ENCODE results near the gene LRMDA.

LRMDA gene

DNA sequence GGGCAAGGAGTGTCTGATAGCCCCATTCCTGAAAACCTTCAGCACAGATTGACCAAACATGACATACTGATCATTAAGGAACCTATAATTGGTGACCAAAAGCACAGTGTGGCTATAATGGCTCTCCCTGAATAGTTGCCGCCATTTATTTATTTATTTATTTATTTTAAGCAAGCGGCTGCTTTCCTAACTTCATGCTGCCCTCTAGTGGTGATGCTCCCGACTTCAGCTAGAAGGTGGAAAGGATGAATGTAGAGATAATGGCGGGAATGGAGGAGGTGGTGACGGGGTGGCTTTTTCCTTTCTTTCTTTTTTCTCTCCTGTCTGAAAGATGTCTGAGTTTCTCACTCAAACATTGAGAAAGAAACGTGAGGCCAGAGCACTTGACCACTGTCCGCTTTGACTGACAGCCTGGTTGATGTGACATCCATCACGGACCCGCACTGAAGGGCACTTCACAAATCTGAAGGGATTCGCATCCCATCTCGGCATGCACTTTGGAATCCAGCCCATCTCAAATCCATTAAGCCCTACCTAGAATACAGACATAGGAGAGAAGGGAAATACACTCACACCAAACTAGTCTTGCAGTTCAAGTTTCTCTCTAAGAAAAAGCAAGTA is 1116.0 kb downstream of the LRMDA start:
- Histone ChIP-seq H3K4me1 (ENCODE audit: control insufficient read depth, insufficient read depth, low read length) (peaks cover 2% of the 10 kb centered on the region; the same call in 1 of the 2 replicates), H3K27ac (ENCODE audit: extremely low read depth, low read depth, low read length) (no peak overlapping the region), H3K36me3 (ENCODE audit: control insufficient read depth in 2 of 2, insufficient read depth in 1 of 2, low read length in 2 of 2) (no peaks in the 10 kb centered on the region), H3K4me3 (ENCODE audit: low read depth, low read length) (no peak overlapping the region), H3K9me3 (ENCODE audit: control insufficient read depth, insufficient read depth, low read depth, low read length) (no peaks in the 10 kb centered on the region)
- CTCF ChIA-PET, result interaction anchor here (0.7 to 1.5 kb wide), 4 partner anchors 16 to 1152 kb away, joined by 3 read pairs; no protein-coding TSS in a partner anchor
- POLR2A ChIA-PET, result interaction anchor here (0.5 kb wide), 1 partner anchor 369 kb away, joined by 3 read pairs; no protein-coding TSS in a partner anchor
- TF ChIP-seq ZNF16 (tag by site-specific recombination; IDR thresholded peaks at IDR 0.05; ENCODE audit: low read depth), result no peak
- no peak for TF ChIP-seq ZNF138 (tag by site-specific recombination; IDR thresholded peaks at IDR 0.05; ENCODE audit: borderline replicate concordance)
- TF ChIP-seq, protein P1, sequence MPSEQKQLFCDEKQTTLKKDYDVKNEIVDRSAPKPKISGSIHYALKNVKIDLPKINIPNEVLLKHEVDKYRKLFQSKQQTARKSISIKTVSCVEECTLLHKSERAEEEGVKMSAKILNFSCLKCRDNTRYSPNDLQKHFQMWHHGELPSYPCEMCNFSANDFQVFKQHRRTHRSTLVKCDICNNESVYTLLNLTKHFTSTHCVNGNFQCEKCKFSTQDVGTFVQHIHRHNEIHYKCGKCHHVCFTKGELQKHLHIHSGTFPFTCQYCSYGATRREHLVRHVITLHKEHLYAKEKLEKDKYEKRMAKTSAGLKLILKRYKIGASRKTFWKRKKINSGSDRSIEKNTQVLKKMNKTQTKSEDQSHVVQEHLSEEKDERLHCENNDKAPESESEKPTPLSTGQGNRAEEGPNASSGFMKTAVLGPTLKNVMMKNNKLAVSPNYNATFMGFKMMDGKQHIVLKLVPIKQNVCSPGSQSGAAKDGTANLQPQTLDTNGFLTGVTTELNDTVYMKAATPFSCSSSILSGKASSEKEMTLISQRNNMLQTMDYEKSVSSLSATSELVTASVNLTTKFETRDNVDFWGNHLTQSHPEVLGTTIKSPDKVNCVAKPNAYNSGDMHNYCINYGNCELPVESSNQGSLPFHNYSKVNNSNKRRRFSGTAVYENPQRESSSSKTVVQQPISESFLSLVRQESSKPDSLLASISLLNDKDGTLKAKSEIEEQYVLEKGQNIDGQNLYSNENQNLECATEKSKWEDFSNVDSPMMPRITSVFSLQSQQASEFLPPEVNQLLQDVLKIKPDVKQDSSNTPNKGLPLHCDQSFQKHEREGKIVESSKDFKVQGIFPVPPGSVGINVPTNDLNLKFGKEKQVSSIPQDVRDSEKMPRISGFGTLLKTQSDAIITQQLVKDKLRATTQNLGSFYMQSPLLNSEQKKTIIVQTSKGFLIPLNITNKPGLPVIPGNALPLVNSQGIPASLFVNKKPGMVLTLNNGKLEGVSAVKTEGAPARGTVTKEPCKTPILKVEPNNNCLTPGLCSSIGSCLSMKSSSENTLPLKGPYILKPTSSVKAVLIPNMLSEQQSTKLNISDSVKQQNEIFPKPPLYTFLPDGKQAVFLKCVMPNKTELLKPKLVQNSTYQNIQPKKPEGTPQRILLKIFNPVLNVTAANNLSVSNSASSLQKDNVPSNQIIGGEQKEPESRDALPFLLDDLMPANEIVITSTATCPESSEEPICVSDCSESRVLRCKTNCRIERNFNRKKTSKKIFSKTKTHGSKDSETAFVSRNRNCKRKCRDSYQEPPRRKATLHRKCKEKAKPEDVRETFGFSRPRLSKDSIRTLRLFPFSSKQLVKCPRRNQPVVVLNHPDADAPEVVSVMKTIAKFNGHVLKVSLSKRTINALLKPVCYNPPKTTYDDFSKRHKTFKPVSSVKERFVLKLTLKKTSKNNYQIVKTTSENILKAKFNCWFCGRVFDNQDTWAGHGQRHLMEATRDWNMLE (tag by site-specific recombination; conservative IDR thresholded peaks at IDR 0.05; ENCODE audit: low read depth), result 0 out of 2 replicates have a peak, but pooled peaks have one; percentile 44
- TF ChIP-seq ZNF791 (tag by site-specific recombination; IDR thresholded peaks at IDR 0.05), result no peak
- TF ChIP-seq ZNF660 (tag by site-specific recombination; IDR thresholded peaks at IDR 0.05), result 0 out of 2 replicates have a peak, but pooled peaks have one; percentile 65
- 0 out of 2 replicates have a peak, but pooled peaks have one; percentile 41 for TF ChIP-seq ZNF561 (tag by site-specific recombination; IDR thresholded peaks at IDR 0.05; ENCODE audit: borderline replicate concordance)
- TF ChIP-seq ZNF530 (tag by site-specific recombination; IDR thresholded peaks at IDR 0.05; ENCODE audit: low read depth), result no peak
- no peak for TF ChIP-seq HOXA7 (CRISPR knock-in tag; IDR thresholded peaks at IDR 0.05; ENCODE audit: borderline replicate concordance)
- TF ChIP-seq, protein P2, sequence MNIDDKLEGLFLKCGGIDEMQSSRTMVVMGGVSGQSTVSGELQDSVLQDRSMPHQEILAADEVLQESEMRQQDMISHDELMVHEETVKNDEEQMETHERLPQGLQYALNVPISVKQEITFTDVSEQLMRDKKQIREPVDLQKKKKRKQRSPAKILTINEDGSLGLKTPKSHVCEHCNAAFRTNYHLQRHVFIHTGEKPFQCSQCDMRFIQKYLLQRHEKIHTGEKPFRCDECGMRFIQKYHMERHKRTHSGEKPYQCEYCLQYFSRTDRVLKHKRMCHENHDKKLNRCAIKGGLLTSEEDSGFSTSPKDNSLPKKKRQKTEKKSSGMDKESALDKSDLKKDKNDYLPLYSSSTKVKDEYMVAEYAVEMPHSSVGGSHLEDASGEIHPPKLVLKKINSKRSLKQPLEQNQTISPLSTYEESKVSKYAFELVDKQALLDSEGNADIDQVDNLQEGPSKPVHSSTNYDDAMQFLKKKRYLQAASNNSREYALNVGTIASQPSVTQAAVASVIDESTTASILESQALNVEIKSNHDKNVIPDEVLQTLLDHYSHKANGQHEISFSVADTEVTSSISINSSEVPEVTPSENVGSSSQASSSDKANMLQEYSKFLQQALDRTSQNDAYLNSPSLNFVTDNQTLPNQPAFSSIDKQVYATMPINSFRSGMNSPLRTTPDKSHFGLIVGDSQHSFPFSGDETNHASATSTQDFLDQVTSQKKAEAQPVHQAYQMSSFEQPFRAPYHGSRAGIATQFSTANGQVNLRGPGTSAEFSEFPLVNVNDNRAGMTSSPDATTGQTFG (tag by site-specific recombination; IDR thresholded peaks at IDR 0.05; ENCODE audit: borderline replicate concordance), result no peak
- TF ChIP-seq, protein P3, sequence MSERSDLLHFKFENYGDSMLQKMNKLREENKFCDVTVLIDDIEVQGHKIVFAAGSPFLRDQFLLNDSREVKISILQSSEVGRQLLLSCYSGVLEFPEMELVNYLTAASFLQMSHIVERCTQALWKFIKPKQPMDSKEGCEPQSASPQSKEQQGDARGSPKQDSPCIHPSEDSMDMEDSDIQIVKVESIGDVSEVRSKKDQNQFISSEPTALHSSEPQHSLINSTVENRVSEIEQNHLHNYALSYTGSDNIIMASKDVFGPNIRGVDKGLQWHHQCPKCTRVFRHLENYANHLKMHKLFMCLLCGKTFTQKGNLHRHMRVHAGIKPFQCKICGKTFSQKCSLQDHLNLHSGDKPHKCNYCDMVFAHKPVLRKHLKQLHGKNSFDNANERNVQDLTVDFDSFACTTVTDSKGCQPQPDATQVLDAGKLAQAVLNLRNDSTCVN (tag by site-specific recombination; optimal IDR thresholded peaks at IDR 0.05), result no peak
- TF ChIP-seq, protein P4, sequence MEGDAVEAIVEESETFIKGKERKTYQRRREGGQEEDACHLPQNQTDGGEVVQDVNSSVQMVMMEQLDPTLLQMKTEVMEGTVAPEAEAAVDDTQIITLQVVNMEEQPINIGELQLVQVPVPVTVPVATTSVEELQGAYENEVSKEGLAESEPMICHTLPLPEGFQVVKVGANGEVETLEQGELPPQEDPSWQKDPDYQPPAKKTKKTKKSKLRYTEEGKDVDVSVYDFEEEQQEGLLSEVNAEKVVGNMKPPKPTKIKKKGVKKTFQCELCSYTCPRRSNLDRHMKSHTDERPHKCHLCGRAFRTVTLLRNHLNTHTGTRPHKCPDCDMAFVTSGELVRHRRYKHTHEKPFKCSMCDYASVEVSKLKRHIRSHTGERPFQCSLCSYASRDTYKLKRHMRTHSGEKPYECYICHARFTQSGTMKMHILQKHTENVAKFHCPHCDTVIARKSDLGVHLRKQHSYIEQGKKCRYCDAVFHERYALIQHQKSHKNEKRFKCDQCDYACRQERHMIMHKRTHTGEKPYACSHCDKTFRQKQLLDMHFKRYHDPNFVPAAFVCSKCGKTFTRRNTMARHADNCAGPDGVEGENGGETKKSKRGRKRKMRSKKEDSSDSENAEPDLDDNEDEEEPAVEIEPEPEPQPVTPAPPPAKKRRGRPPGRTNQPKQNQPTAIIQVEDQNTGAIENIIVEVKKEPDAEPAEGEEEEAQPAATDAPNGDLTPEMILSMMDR (tag by site-specific recombination; IDR thresholded peaks at IDR 0.05), result peak; percentile 56; the same call in 1 of the 2 replicates
- no peak for TF ChIP-seq ZNF560 (tag by site-specific recombination; IDR thresholded peaks at IDR 0.05; ENCODE audit: borderline replicate concordance)
- TF ChIP-seq ZFP41 (tag by site-specific recombination; IDR thresholded peaks at IDR 0.05; ENCODE audit: borderline replicate concordance), result no peak
- TF ChIP-seq, protein P5, sequence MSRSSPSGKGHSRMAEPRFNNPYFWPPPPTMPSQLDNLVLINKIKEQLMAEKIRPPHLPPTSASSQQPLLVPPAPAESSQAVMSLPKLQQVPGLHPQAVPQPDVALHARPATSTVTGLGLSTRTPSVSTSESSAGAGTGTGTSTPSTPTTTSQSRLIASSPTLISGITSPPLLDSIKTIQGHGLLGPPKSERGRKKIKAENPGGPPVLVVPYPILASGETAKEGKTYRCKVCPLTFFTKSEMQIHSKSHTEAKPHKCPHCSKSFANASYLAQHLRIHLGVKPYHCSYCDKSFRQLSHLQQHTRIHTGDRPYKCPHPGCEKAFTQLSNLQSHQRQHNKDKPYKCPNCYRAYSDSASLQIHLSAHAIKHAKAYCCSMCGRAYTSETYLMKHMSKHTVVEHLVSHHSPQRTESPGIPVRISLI (tag by site-specific recombination; IDR thresholded peaks at IDR 0.05), result no peak
- TF ChIP-seq ZNF394 (tag by site-specific recombination; IDR thresholded peaks at IDR 0.05; ENCODE audit: borderline replicate concordance), result no peak
- TF ChIP-seq, protein P6, sequence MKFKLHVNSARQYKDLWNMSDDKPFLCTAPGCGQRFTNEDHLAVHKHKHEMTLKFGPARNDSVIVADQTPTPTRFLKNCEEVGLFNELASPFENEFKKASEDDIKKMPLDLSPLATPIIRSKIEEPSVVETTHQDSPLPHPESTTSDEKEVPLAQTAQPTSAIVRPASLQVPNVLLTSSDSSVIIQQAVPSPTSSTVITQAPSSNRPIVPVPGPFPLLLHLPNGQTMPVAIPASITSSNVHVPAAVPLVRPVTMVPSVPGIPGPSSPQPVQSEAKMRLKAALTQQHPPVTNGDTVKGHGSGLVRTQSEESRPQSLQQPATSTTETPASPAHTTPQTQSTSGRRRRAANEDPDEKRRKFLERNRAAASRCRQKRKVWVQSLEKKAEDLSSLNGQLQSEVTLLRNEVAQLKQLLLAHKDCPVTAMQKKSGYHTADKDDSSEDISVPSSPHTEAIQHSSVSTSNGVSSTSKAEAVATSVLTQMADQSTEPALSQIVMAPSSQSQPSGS (tag by site-specific recombination; IDR thresholded peaks at IDR 0.05; ENCODE audit: low read depth), result no peak
- TF ChIP-seq MZF1 (tag by site-specific recombination; IDR thresholded peaks at IDR 0.05; ENCODE audit: borderline replicate concordance), result no peak
- no peak for TF ChIP-seq ZFP3 (tag by site-specific recombination; IDR thresholded peaks at IDR 0.05; ENCODE audit: low read depth)
